Panc1 (cell line): ENCODE data around the gene THRB. TPM values are rescaled to one million over a fixed set of nuclear protein-coding genes. Genes with fewer than 3 reads are reported as not detected.

Experiments
- ATAC-seq: fragments of 200-7000 bp; cut with Tn5 transposase; 2 replicates; pipeline ENCODE4 v1.9.1; 2020; ENCODE audit warnings: mild to moderate bottlenecking, moderate library complexity
- BruUV-seq: library from RNA; stranded (reverse); fragments of 400-500 nt; replicated peaks from 2 replicates; lab custom pipeline; 2021; lab: Mats Ljungman, UMichigan
- CTCF ChIA-PET: fragments of 300-600 bp; sonication (Branson Sonifier 250); formaldehyde crosslinking; loops from one replicate; lab custom pipeline; 2022; ENCODE audit warnings: antibody characterized with exemption; lab: Charles Lee
- POLR2A ChIA-PET: fragments of 300-600 bp; sonication (Branson Sonifier 250); formaldehyde crosslinking; loops from one replicate; lab custom pipeline; 2022; ENCODE audit warnings: antibody characterized with exemption; lab: Charles Lee
- DNase-seq: peaks from one replicate; pipeline ENCODE4 v3.0.0-alpha.2; 2010; ENCODE audit warnings: low read depth, low spot score
- H3K27ac ChIP-seq: 2 replicates; pipeline ENCODE4 v1.5.1; 2011; ENCODE audit warnings: mild to moderate bottlenecking, low read length, inconsistent platforms
- H3K27me3 ChIP-seq: fragments of 200-500 bp; sonication (Bioruptor generic); 2 replicates; pipeline ENCODE4 v1.6.0; 2014; ENCODE audit warnings: low read length, inconsistent platforms; ENCODE audit not compliant: control insufficient read depth, insufficient read depth
- H3K36me3 ChIP-seq: fragments of 200-500 bp; sonication (Bioruptor generic); 2 replicates; pipeline ENCODE4 v1.5.1; 2014; ENCODE audit warnings: inconsistent platforms, mild to moderate bottlenecking, low read length, moderate library complexity; ENCODE audit not compliant: control insufficient read depth, insufficient read depth
- H3K4me1 ChIP-seq: 2 replicates; pipeline ENCODE4 v1.5.1; 2011; ENCODE audit warnings: inconsistent platforms, mild to moderate bottlenecking, low read length, moderate library complexity; ENCODE audit not compliant: control insufficient read depth, insufficient read depth
- H3K4me3 ChIP-seq, 2 experiments: 2 replicates each; pipeline ENCODE4 v1.5.1; 2011 to 2012; ENCODE audit warnings: low read depth in 2 of 2, low read length in 2 of 2, mild to moderate bottlenecking in 2 of 2, inconsistent platforms in 1 of 2, moderate library complexity in 1 of 2
- H3K9me3 ChIP-seq: fragments of 200-500 bp; sonication (Bioruptor generic); 2 replicates; pipeline ENCODE4 v1.5.1; 2014; ENCODE audit warnings: low read depth, mild to moderate bottlenecking, inconsistent platforms, low read length, moderate library complexity; ENCODE audit not compliant: control insufficient read depth, insufficient read depth
- CTCF ChIP-seq: fragments of 450-650 bp; IDR thresholded peaks from 2 replicates; pipeline ENCODE4 v1.5.1; 2017; ENCODE audit warnings: mild to moderate bottlenecking
- POLR2AphosphoS5 ChIP-seq: IDR thresholded peaks from 2 replicates; pipeline ENCODE4 v1.6.1; 2012; ENCODE audit warnings: mild to moderate bottlenecking, low read depth, low read length, moderate library complexity
- REST ChIP-seq, 2 experiments: IDR thresholded peaks; 2 replicates each; pipeline ENCODE4 v1.6.1; 2011 to 2012; ENCODE audit warnings: low read depth in 2 of 2, control low read depth in 1 of 2, low read length in 1 of 2, mild to moderate bottlenecking in 1 of 2, moderate library complexity in 1 of 2; ENCODE audit not compliant: insufficient read depth in 1 of 2
- SIN3A ChIP-seq: IDR thresholded peaks from 2 replicates; pipeline ENCODE4 v1.6.1; 2012; ENCODE audit warnings: low read depth, mild to moderate bottlenecking, low read length, moderate library complexity, borderline replicate concordance; ENCODE audit not compliant: insufficient read depth
- TCF7L2 ChIP-seq: IDR thresholded peaks from 2 replicates; pipeline ENCODE4 v1.6.1; 2011; ENCODE audit warnings: mild to moderate bottlenecking, low read depth, low read length, inconsistent platforms
- in situ Hi-C: cut with HindIII; loops from 2 replicates; pipeline ENCODE4 v1.10.0; 2016; ENCODE audit warnings: low sequenced_read_pairs, low pct_unique_long_range_greater_than_20kb
- intact Hi-C: fragments of 100-400 bp; cut with micrococcal nuclease; formaldehyde crosslinking; loops from one replicate; pipeline ENCODE4 v1.10.0; 2022; ENCODE audit not compliant: unreplicated experiment
- total RNA-seq: library from RNA; stranded (reverse); gene quantifications from one replicate; pipeline ENCODE4 v1.2.1, GENCODE V29; 2021; ENCODE audit not compliant: unreplicated experiment

THRB gene
- total RNA-seq, 1 experiment from 2014 or later = 3.9 TPM

GRCh38 chr3:24420224-24420623, 74.4 kb downstream of the THRB start:
- H3K4me3 ChIP-seq = no peak overlapping the region
- in situ Hi-C loops = no loop called here
- DNase-seq (no peak), ATAC-seq (no peak)
- TF ChIP-seq POLR2AphosphoS5 = no peak
- no peak for TF ChIP-seq TCF7L2
- TF ChIP-seq SIN3A = no peak
- TF ChIP-seq CTCF = no peak
- no peak for TF ChIP-seq REST (IDR thresholded peaks at IDR 0.05; ENCODE audit: insufficient read depth in 1 of 2, low read depth in 2 of 2, low read length in 1 of 2)
- intact Hi-C loops = no loop called here
- no peaks in the 10 kb centered on the region for H3K9me3 ChIP-seq
- ChIA-PET POLR2A (no interaction called here), CTCF (no interaction called here)
- H3K27ac ChIP-seq = no peak overlapping the region
- H3K4me1 ChIP-seq = no peaks in the 10 kb centered on the region
- BruUV-seq = no TSS peak
- no peaks in the 10 kb centered on the region for H3K36me3 ChIP-seq
- H3K27me3 ChIP-seq = no peaks in the 10 kb centered on the region

- Histone ChIP-seq H3K9me3 (no peaks in the 10 kb centered on the region), H3K27me3 (no peaks in the 10 kb centered on the region), H3K36me3 (no peaks in the 10 kb centered on the region), H3K27ac (no peak overlapping the region), H3K4me1 (no peaks in the 10 kb centered on the region), H3K4me3 (no peak overlapping the region)
- BruUV-seq = no TSS peak
- no peak for ATAC-seq
- no peak for DNase-seq
- in situ Hi-C loops = no loop called here
- CTCF ChIA-PET = no interaction called here
- TF ChIP-seq REST (IDR thresholded peaks at IDR 0.05; ENCODE audit: insufficient read depth in 1 of 2, low read depth in 2 of 2, low read length in 1 of 2) = no peak
- no peak for TF ChIP-seq POLR2AphosphoS5
- TF ChIP-seq TCF7L2 = no peak
- no peak for TF ChIP-seq CTCF
- intact Hi-C loops = no loop called here
- POLR2A ChIA-PET = no interaction called here
These were observed 75.4 kb downstream of the THRB start for GRCh38 chr3:24419067-24419791.
